Coronary artery (tissue), 2 donors: Measurements from ENCODE around the gene FBXO34.

Source experiments
- DNase-seq: peaks from one replicate; pipeline ENCODE4 v3.0.0-alpha.2; 2017; ENCODE audit warnings: low spot score
- H3K27ac ChIP-seq, 2 donors: fragments of 200-600 bp; sonication (generic); one replicate each; pipeline ENCODE4 v1.5.1; 2016 to 2019
- H3K4me3 ChIP-seq: fragments of 200-600 bp; sonication (generic); 2 replicates; pipeline ENCODE4 v1.5.1; 2016; ENCODE audit warnings: mild to moderate bottlenecking, moderate library complexity
- CTCF ChIP-seq: fragments of 200-600 bp; sonication (generic); IDR thresholded peaks from one replicate; pipeline ENCODE4 v1.5.1; 2019; ENCODE audit warnings: antibody characterized with exemption

Gene FBXO34

DNA sequence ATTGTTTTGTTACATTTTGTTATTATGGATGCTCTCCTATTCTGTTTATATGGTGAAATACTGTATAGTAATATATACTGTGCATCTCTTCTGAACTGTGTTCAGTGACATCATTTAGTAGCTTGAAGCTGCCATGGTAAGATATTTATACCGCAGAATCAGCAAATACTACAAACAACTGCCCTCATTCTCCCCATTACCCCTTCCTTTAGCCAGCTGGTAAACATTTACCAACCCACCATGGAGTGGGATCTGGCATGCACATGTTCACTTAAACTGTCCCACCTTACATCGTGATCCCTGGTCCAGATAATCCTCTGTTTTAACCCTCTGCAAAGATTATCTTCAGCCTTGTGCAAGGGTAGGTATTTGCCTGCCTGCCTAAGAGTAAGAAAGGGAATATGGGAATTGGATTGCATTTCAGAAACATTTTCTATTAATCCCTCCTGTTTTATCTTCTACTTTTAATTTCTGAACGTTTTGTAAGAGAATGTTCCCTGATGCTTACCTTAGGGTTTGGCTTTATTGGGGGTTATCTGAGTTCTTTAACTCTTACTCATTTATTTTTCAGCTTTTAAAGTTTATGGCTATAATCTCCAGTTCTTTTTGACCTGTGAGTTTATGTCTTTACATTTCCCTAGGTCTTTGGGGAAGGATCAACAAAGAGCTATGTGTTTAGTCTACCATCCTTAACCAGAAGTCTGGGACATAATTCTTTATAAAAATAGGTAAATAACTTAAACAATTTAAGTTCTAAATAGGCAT is 46.5 kb downstream of the FBXO34 start:
- no peak for DNase-seq
- no peak for TF ChIP-seq CTCF
- Histone ChIP-seq H3K27ac (no peak overlapping the region), H3K4me3 (no peak overlapping the region)

DNA sequence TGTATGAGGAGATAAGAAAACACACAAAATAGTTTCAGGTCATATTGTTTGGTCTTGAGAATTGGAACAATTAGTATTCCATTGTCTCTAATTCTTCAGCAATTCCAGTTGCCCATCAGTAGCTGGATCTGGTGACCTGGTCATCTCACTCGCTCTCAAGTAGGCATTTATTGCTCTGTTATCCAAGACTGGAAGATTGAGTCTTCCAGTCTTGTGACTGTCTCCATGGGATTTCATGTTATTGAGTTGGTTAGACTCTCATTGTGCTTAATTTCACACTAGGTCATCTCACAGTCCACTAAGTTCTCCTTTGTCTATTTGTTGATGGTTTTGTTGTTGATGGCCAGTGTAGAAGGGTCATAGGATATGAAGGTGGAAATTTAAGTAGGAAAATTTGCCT is 47.5 kb downstream of the FBXO34 start:
- TF ChIP-seq CTCF: no peak
- no peak for DNase-seq
- H3K27ac ChIP-seq: no peak overlapping the region
- no peak overlapping the region for H3K4me3 ChIP-seq

GRCh38 chr14:55323910-55324309 is 52.7 kb downstream of the FBXO34 start:
- no peak overlapping the region for H3K27ac ChIP-seq
- no peak for DNase-seq

GRCh38 chr14:55324812-55325211 is 53.6 kb downstream of the FBXO34 start:
- Histone ChIP-seq H3K27ac (no peak overlapping the region), H3K4me3 (no peak overlapping the region)
- DNase-seq: no peak
- no peak for TF ChIP-seq CTCF

More at GRCh38 chr14:55323910-55324309, 52.7 kb downstream of the FBXO34 start:
- TF ChIP-seq CTCF: no peak
- no peak overlapping the region for H3K4me3 ChIP-seq

DNA sequence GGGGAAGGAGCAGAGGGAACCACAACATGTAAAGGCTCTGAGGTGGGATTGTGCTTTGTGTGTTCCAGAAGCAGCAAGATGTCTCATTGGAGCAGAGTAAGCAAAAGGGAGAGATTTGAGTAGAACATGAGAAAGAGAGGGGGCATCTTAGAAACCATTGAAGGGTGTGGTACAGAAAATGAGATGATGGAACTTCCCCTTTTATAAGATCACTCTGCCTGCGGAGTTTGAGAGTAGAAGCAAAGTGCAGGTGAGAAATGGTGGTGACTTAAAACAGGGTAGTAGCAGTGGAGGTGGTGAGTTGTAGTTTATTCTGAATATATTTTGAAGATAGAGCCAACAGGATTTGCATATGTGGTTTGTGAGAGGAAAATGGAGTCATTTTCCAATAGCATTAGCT is 56.0 kb downstream of the FBXO34 start:
- TF ChIP-seq CTCF: no peak
- no peak overlapping the region for H3K4me3 ChIP-seq
- no peak for DNase-seq
- H3K27ac ChIP-seq: no peak overlapping the region

DNA sequence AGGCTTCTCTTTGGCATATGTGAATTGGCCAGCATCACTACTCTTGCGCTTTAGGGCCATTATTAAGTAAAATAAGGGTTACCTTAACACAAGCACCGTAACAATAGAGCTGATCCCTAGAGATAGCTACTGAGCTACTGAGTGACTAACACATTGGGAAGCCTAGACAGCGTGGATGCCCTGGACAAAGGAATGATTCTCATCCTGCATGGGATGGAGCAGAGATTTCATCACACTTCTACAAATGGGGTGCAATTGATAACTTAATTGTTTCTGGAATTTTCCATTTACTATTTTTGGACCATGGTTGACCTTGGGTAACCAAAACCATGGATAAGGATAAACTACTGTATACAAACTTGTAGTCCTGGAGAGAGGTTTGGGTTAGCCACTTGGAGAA is 57.1 kb downstream of the FBXO34 start:
- DNase-seq: no peak
- Histone ChIP-seq H3K27ac (no peak overlapping the region), H3K4me3 (no peak overlapping the region)
- TF ChIP-seq CTCF: no peak

DNA sequence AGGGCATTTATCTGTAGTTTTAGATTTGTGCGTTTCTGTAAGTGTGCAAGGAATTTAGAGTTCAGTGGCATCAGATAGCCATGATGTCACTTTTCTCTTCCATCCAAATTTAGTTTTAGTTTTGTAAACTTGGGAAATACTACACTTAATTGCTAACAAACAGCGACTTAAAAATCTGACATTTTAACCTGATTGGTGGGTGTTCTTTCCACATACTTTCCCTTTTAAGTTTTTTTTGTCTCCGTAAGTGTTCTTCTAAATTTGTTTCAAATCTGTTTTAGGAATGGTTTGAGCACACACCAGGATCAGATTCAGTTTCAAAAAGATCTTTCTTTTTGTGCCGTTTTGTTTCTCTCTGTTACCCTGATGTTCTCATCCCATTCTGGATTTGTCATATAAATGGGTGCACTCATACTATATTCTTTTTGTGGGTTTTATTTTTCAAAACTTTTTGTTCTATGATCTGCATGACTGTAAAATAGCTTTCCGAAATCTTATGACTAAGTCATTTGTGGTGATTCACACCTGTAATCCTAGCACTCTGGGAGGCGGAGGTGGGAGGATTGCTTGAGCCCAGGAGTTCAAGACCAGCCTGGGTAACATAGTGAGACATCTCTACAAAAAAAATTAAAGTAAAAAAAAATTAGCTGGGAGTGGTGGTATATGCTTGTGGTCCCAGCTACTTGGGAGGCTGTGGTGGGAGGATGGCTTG is 58.9 kb downstream of the FBXO34 start:
- DNase-seq: no peak
- H3K4me3 ChIP-seq: no peak overlapping the region
- no peak for TF ChIP-seq CTCF
- no peak overlapping the region for H3K27ac ChIP-seq
